Stomach (tissue), 4 donors: ENCODE results near the gene TREML1.

ENCODE experiments used
- CTCF ChIP-seq, 7 experiments: fragments of 450-650 bp in 4 of 7; fragments of 200-600 bp in 3 of 7; sonication (generic) in 3 of 7; IDR thresholded peaks; one replicate each; pipeline ENCODE4 v1.5.1; 2016 to 2019; ENCODE audit warnings: antibody characterized with exemption in 7 of 7, control low read depth in 2 of 7, mild to moderate bottlenecking in 1 of 7
- EP300 ChIP-seq: sonication (generic); formaldehyde crosslinking; IDR thresholded peaks from one replicate; pipeline ENCODE4 v1.6.1; 2017; ENCODE audit warnings: antibody characterized with exemption
- POLR2A ChIP-seq, 4 donors: fragments of 450-650 bp; IDR thresholded peaks; one replicate each; pipeline ENCODE4 v1.6.1; 2016; ENCODE audit warnings: antibody characterized with exemption in 4 of 4, control low read depth in 2 of 4, mild to moderate bottlenecking in 1 of 4, moderate library complexity in 1 of 4
- POLR2AphosphoS5 ChIP-seq, 3 donors: sonication (generic); formaldehyde crosslinking; IDR thresholded peaks; one replicate each; pipeline ENCODE4 v1.6.1; 2016; ENCODE audit warnings: antibody characterized with exemption in 3 of 3

GRCh38 chr6:41187924-41188886, 34.1 kb upstream of the TREML1 start:
- TF ChIP-seq POLR2AphosphoS5 (IDR thresholded peaks at IDR 0.05) (no peak), CTCF (IDR thresholded peaks at IDR 0.05) (no peak), POLR2A (IDR thresholded peaks at IDR 0.05) (no peak), EP300 (no peak)
